Esophagus muscularis mucosa (tissue), 4 donors: Measurements from ENCODE around the gene ATL1. TPM values are rescaled to one million over a fixed set of nuclear protein-coding genes. Genes with fewer than 3 reads are reported as not detected.
A peak's percentile ranks its signal among the peaks of the same experiment; 100 is the strongest.

ENCODE experiments used
- DNase-seq: peaks from one replicate; pipeline ENCODE4 v3.0.0-alpha.2; 2017; ENCODE audit errors: extremely low spot score
- H3K27ac ChIP-seq, 4 donors: fragments of 200-600 bp; sonication (generic); replicated peaks in 1 of 4; 1 replicate in 3 of 4; 2 replicates in 1 of 4; pipeline ENCODE4 v1.5.1; 2016 to 2019; ENCODE audit warnings: mild to moderate bottlenecking in 1 of 4
- H3K27me3 ChIP-seq, 4 donors: fragments of 200-600 bp; sonication (generic); one replicate each; pipeline versions ENCODE4 v1.5.1 to v1.6.0; 2016 to 2019
- H3K36me3 ChIP-seq, 4 donors: fragments of 200-600 bp; sonication (generic); one replicate each; pipeline ENCODE4 v1.5.1; 2016 to 2019
- H3K4me1 ChIP-seq, 4 donors: fragments of 200-600 bp; sonication (generic); one replicate each; pipeline ENCODE4 v1.5.1; 2016 to 2019
- H3K4me3 ChIP-seq, 4 donors: fragments of 200-600 bp; sonication (generic); 1 replicate in 2 of 4; 2 replicates in 2 of 4; pipeline ENCODE4 v1.5.1; 2016 to 2019; ENCODE audit warnings: mild to moderate bottlenecking in 4 of 4, moderate library complexity in 1 of 4
- H3K9me3 ChIP-seq, 4 donors: fragments of 200-600 bp; sonication (generic); 1 replicate in 3 of 4; 2 replicates in 1 of 4; pipeline ENCODE4 v1.5.1; 2016 to 2019
- EP300 ChIP-seq: sonication (generic); formaldehyde crosslinking; IDR thresholded peaks from one replicate; pipeline ENCODE4 v1.6.1; 2017; ENCODE audit warnings: antibody characterized with exemption
- POLR2A ChIP-seq: fragments of 450-650 bp; IDR thresholded peaks from one replicate; pipeline ENCODE4 v1.6.1; 2017; ENCODE audit warnings: antibody characterized with exemption, moderate library complexity, mild to moderate bottlenecking, low read depth
- POLR2AphosphoS5 ChIP-seq, 2 donors: sonication (generic); formaldehyde crosslinking; IDR thresholded peaks; one replicate each; pipeline ENCODE4 v1.6.1; 2017; ENCODE audit warnings: antibody characterized with exemption in 2 of 2
- WGBS: methylation state at CpG from one replicate; pipeline ENCODE4 v1.1.5; 2018; 5-methylcytosine and 5-hydroxymethylcytosine counted together
- intact Hi-C: fragments of 100-400 bp; cut with DNase I; formaldehyde crosslinking; loops from one replicate; pipeline ENCODE4 v1.15.1; 2023
- total RNA-seq, 4 donors: library from RNA; depleted of rRNA; stranded (reverse); fragments of >200 nt; gene quantifications; one replicate each; pipeline versions ENCODE4 v1.1.0 to v1.2.1, GENCODE V29; 2016
- TF ChIP-seq, protein P1 (sequence below), 3 experiments: fragments of 200-600 bp in 2 of 3; fragments of 450-650 bp in 1 of 3; sonication (generic) in 2 of 3; IDR thresholded peaks; one replicate each; pipeline ENCODE4 v1.5.1; 2017 to 2019; ENCODE audit warnings: antibody characterized with exemption in 3 of 3, mild to moderate bottlenecking in 2 of 3, moderate library complexity in 1 of 3

ATL1 gene
- total RNA-seq, 4 donors from 2014 or later = 13.6 to 27.9 (median 18.6) TPM

DNA sequence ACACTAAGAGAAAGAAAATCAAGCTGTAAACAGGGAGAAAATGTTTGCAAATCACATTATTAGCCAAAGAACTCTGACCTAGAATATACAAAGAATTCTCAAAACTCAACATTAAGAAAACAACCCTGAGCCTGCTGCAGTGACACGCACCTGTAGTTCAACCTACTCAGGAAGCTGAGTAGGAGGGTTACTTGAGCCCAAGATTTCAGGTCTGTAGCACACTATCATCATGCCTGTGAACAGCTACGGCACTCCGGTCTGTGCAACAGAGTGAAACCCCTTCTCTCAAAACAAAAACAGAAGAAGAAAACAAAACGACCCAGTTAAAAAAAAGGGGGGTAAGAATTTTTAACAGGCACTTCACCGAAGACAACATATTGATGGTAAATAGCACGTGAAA, 87.3 kb downstream of the ATL1 start:
- Histone ChIP-seq H3K27ac (no peak overlapping the region), H3K36me3 (peaks cover 0 to 13% (median 0%) of the 10 kb centered on the region in 4 donors), H3K4me1 (peaks cover 10 to 22% (median 16%) of the 10 kb centered on the region in 4 donors), H3K27me3 (no peaks in the 10 kb centered on the region), H3K4me3 (no peak overlapping the region), H3K9me3 (no peaks in the 10 kb centered on the region)
- intact Hi-C loops = no loop called here
- 92% methylated on average over 6 of the region's 6 CpGs for WGBS
- DNase-seq = no peak
- no peak for TF ChIP-seq POLR2A
- TF ChIP-seq, protein P1, sequence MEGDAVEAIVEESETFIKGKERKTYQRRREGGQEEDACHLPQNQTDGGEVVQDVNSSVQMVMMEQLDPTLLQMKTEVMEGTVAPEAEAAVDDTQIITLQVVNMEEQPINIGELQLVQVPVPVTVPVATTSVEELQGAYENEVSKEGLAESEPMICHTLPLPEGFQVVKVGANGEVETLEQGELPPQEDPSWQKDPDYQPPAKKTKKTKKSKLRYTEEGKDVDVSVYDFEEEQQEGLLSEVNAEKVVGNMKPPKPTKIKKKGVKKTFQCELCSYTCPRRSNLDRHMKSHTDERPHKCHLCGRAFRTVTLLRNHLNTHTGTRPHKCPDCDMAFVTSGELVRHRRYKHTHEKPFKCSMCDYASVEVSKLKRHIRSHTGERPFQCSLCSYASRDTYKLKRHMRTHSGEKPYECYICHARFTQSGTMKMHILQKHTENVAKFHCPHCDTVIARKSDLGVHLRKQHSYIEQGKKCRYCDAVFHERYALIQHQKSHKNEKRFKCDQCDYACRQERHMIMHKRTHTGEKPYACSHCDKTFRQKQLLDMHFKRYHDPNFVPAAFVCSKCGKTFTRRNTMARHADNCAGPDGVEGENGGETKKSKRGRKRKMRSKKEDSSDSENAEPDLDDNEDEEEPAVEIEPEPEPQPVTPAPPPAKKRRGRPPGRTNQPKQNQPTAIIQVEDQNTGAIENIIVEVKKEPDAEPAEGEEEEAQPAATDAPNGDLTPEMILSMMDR (IDR thresholded peaks at IDR 0.05) = no peak
- no peak for TF ChIP-seq EP300
- no peak for TF ChIP-seq POLR2AphosphoS5 (IDR thresholded peaks at IDR 0.05)

DNA sequence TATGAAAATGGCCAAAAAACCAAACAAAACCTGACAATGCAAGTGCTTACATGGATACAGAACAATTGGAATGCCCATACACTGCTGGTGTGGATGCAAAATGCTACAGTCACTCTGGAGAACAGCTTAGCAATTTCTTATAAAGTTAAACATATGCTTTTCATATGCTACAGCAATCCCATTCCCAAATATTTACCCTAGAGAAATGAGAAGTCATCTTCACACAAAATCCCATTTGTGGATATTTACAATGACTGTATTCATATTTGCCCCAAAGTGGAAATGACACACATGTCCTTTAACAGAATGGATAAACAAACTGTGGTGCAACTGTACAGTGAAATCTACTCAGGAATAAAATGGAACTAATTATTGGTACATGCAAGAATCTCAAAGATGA, 87.8 kb downstream of the ATL1 start:
- peaks cover 10 to 27% (median 21%) of the 10 kb centered on the region in 4 donors for H3K4me1 ChIP-seq
- H3K4me3 ChIP-seq = no peak overlapping the region
- no peaks in the 10 kb centered on the region for H3K9me3 ChIP-seq
- H3K36me3 ChIP-seq = peaks cover 0 to 12% (median 0%) of the 10 kb centered on the region in 4 donors
- TF ChIP-seq, protein P1 (IDR thresholded peaks at IDR 0.05) = no peak
- TF ChIP-seq POLR2AphosphoS5 (IDR thresholded peaks at IDR 0.05) (no peak), POLR2A (no peak), EP300 (no peak)
- no peak overlapping the region for H3K27ac ChIP-seq
- H3K27me3 ChIP-seq = no peaks in the 10 kb centered on the region
- no peak for DNase-seq
- intact Hi-C loops = no loop called here

DNA sequence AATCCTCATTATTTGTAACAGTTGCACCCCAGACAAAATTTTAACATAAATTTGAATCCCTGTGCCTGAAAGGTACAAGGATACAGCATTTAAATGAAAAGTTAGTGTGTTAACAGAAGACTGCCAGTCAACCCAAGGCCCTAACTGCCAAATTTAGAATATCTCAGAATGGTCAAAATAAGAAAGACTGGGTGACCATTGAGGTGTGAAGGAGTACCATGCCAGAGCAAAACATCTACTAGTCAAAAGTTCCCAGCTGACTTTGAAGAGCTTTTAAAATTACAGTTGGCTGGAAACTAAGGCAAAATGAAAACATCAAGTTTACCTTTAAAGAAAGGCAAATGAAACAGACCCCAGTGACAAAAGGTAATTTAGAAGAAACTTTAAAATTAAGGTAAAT, 89.7 kb downstream of the ATL1 start:
- TF ChIP-seq, protein P1 (IDR thresholded peaks at IDR 0.05) = no peak
- TF ChIP-seq POLR2AphosphoS5 (IDR thresholded peaks at IDR 0.05) = no peak
- no peak for TF ChIP-seq EP300
- TF ChIP-seq POLR2A = no peak
- H3K4me1 ChIP-seq = peaks cover 18 to 45% (median 36%) of the 10 kb centered on the region in 4 donors
- H3K4me3 ChIP-seq = no peak overlapping the region
- peaks cover 0 to under 1% (median 0%) of the 10 kb centered on the region in 4 donors for H3K36me3 ChIP-seq
- H3K27ac ChIP-seq = no peak overlapping the region
- no peak for DNase-seq
- intact Hi-C loops = no loop called here
- no peaks in the 10 kb centered on the region for H3K9me3 ChIP-seq
- H3K27me3 ChIP-seq = no peaks in the 10 kb centered on the region

DNA sequence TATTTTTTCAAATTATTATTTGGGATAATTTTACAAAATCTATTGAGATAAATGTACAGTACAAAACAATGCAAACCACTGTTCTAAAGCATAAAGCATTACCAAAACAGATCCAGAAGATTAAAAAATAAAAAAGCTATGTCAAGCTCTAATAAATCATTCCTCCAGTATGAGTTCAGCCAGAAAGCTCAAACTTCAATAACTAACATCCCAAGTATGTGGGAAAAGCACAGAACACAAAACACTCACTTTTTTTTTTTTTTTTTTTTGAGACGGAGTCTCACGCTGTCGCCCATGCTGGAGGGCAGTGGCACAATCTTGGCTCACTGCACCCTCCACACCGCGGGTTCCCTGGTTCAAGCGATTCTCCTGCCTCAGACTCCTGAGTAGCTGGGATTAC, 96.8 kb downstream of the ATL1 start:
- WGBS = 74% methylated on average over 6 of the region's 6 CpGs
- TF ChIP-seq EP300 = no peak
- TF ChIP-seq POLR2A = no peak
- no peak for TF ChIP-seq POLR2AphosphoS5 (IDR thresholded peaks at IDR 0.05)
- TF ChIP-seq, protein P1 (IDR thresholded peaks at IDR 0.05) = no peak
- peaks cover 36 to 83% (median 70%) of the 10 kb centered on the region in 4 donors for H3K4me1 ChIP-seq
- no peaks in the 10 kb centered on the region for H3K27me3 ChIP-seq
- no peak for DNase-seq
- peaks cover 0 to 17% (median 5%) of the 10 kb centered on the region in 4 donors for H3K36me3 ChIP-seq
- H3K4me3 ChIP-seq = no peak overlapping the region
- H3K27ac ChIP-seq = peak overlapping the region in 2 of 4 donors; percentile 11 to 72
- intact Hi-C loops = no loop called here
- no peaks in the 10 kb centered on the region for H3K9me3 ChIP-seq

DNA sequence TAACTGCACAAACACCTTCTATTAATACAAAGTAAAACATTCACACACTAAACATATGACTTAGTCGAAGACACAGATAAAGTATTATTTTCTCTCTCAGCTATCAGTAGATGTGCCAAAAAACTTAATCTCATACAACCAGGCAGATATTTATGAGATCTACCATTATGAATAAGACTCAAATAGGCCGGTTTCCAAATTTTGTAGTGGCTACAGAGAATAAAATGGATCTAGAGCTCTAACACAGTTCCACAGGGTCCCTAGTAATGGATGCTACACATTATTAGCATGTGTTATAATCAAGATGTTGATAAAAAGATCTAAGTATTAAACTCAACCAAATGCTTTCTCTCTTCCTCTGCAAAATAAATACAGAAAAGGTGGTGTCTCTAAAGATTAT, 97.8 kb downstream of the ATL1 start:
- H3K36me3 ChIP-seq = peaks cover 0 to 18% (median 5%) of the 10 kb centered on the region in 4 donors
- WGBS = 34% methylated on average over 2 of the region's 2 CpGs
- TF ChIP-seq POLR2A (no peak), POLR2AphosphoS5 (IDR thresholded peaks at IDR 0.05) (no peak), EP300 (no peak)
- TF ChIP-seq, protein P1 (IDR thresholded peaks at IDR 0.05) = no peak
- intact Hi-C loops = no loop called here
- DNase-seq = no peak
- H3K4me1 ChIP-seq = peaks cover 32 to 73% (median 66%) of the 10 kb centered on the region in 4 donors
- peak overlapping the region in 2 of 4 donors; percentile 11 to 18 for H3K4me3 ChIP-seq
- no peaks in the 10 kb centered on the region for H3K9me3 ChIP-seq
- no peaks in the 10 kb centered on the region for H3K27me3 ChIP-seq
- H3K27ac ChIP-seq = peak overlapping the region; percentile 39 to 72 (median 54)
